A549 treated with AZD2906 at 1 μM for 4 hours (cell line): ENCODE measurements around the gene ABLIM1. TPM values are rescaled to one million over a fixed set of nuclear protein-coding genes. Genes with fewer than 3 reads are reported as not detected.

ENCODE experiments used
- total RNA-seq: library from RNA; stranded (reverse); fragments of 200-300 nt; extraction: Qiagen RNA extraction; gene quantifications from 5 replicates; pipeline ENCODE4 v1.2.3, GENCODE V29; 2022

ABLIM1 gene
- 32.5 to 46.0 TPM (median 35.9 TPM) in 5 replicates for total RNA-seq

DNA sequence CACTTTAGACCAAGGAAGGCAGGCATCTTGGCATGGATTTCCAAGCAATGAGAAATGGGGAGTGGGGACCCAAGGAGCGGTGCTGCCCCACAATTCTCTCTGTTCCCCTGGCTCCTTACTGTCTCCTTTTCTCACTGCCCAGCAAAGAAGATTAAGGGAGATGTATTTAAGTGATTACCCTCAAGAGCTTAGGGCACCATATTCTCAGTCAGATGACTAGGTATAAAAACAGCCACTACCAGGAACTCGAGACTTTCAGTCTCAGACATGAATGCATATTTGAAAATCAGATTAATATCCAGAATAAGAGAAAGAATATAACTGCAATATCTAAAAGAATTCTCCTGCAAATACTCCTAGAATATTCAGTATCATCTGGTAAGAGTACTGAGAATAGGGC, at the start of gene ABLIM1:
TSS of gene ABLIM1 (minus strand) at position 101 of the 400 bp plus-strand sequence. CDS start at position 26, 75 bp downstream.

DNA sequence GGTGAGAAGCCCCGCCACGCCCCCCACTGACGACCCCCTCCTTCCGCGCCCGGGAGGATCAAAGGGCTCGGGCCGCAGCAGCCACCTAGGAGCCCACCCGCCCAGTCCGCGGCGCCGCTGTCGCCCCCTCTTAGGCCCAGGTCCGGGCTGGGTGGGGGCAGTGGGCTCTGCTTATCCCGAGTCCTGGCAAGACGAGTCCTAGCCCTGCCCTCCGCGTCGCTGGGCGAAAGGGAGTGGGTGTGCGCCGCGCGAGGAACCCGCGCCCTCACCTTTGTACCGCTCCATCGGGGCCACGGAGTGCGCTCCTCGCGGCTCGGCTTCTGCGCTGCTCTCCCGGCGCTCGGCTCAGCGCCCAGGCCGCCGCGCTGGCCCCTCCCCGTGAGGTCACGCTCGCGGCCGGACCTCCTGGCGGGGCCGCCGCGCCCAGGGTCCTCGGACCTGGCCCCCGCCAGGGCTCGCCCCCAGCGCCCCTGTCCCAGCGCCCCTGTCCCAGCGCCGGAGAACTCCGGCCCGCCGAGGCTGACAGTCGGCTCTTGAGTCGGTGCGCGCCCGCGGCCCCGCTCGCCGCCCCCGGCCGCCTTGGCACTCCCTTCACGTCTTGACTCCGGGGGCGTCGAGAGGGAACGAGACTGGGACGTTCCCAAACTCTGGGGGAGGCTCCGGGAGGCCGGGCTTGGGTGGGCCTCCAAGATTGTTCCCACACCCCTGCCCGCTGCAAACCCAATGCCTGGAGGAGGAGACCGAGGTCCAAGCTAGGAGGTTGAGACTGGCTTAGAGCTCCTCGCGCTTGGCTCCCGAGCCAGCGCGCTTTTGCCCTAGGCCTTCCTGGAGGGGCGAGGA, 253.7 kb downstream of the ABLIM1 start, which contains the start of gene AFAP1L2:
TSS of gene AFAP1L2 (minus strand) at position 332 of the 840 bp plus-strand sequence. CDS start at position 285, 47 bp downstream.

Other genes starting within 250 kb of the ABLIM1 start
- gene FHIP2A, start 163.5 kb upstream of the ABLIM1 start, total RNA-seq: 8.5 to 11.7 TPM (median 9.9 TPM) in 5 replicates